ENCODE data around the gene KNL1. TPM values are rescaled to one million over a fixed set of nuclear protein-coding genes. Genes with fewer than 3 reads are reported as not detected.
A peak's percentile ranks its signal among the peaks of the same experiment; 100 is the strongest.
"Not testable (repeated sequence)": the region's sequence is repeated elsewhere in the genome, so short reads cannot be mapped to it uniquely, and the experiment has no call there.

The KNL1 gene
- polyA plus RNA-seq, 1 donor, result 7.5 TPM

GRCh38 chr15:40676906-40677305, 82.9 kb downstream of the KNL1 start:
- not testable (repeated sequence) for DNase-seq (ENCODE audit: low read depth)

GRCh38 chr15:40680151-40680550, 86.1 kb downstream of the KNL1 start:
- no peak for DNase-seq (ENCODE audit: low read depth)

DNA sequence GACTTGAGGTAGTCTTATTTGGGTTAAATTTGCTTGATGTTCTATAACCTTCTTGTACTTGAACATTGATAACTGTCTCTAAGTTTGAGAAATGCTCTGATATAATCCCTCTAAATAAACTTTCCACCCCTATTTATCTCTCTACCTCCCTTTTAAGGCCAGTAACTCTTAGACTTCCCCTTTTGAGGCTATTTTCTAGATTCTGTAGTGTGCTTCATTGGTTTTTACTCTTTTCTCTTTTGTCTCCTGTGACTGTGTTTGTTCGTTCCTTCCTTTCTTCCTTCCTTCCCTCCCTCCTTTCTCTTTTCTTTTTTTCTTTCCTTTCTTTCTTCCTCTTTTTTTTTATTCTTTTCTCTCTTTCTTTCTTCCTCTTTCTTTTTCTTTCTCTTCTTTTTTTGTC, 86.9 kb downstream of the KNL1 start:
- DNase-seq (ENCODE audit: low read depth), result not testable (repeated sequence)

DNA sequence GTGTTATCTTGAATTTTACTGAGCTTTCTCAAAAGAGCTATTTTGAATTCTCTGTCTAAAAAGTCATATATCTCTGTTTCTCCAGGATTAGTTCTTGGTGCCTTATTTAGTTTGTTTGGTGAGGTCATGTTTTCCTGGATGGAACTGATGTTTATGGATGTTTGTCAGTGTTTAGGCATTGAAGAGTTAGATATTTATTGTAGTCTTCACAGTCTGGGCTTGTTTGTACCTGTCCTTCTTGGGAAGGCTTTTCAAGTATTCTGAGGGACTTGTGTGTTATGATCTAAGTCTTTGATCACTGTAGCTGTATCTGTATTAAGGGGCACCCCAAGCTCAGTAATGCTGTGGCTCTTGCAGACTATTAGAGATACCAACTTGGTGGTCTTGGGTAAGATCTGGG, 90.3 kb downstream of the KNL1 start:
- no peak for DNase-seq (ENCODE audit: low read depth)

DNA sequence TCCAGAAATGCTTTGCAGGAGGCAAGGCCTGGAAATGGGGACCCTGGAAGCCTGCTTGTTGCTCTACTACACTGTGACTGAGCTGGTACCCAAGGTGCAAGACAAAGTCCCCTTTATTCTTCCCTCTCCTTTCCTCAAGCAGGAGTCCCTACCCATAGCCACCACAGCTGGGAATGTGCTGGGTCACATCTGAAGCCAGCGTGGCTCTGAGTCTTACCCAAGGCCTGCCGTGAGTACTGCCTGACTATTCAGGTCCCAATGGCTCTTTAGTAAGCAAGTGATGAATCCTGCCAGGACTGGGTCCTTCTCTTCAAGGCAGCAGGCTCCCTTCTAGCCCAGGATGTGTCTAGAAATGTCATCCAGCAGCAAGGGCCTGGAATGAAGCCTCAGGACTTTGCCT, 91.3 kb downstream of the KNL1 start:
- DNase-seq (ENCODE audit: low read depth), result no peak

- DNase-seq (ENCODE audit: low read depth), result no peak
These were observed 95.1 kb downstream of the KNL1 start for GRCh38 chr15:40688932-40689799.

DNA sequence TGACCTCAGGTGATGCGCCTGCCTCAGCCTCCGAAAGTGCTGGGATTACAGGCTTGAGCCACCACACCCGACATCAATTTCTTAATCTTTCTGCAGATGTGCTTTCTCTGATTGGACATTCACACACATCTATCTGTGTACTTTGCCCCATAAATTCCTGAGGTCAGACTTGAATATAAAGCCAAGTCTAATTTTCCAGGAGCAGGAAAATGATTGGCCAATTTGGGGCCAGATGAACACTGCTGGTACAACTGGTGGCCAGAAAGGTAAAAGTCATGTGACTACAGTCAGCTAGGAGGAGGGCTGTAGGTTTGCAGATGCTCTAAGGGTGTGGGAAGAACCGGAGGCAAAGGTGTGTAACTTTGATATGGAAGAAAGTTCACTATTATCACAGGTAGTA, 97.7 kb downstream of the KNL1 start:
- no peak for DNase-seq (ENCODE audit: low read depth)

DNA sequence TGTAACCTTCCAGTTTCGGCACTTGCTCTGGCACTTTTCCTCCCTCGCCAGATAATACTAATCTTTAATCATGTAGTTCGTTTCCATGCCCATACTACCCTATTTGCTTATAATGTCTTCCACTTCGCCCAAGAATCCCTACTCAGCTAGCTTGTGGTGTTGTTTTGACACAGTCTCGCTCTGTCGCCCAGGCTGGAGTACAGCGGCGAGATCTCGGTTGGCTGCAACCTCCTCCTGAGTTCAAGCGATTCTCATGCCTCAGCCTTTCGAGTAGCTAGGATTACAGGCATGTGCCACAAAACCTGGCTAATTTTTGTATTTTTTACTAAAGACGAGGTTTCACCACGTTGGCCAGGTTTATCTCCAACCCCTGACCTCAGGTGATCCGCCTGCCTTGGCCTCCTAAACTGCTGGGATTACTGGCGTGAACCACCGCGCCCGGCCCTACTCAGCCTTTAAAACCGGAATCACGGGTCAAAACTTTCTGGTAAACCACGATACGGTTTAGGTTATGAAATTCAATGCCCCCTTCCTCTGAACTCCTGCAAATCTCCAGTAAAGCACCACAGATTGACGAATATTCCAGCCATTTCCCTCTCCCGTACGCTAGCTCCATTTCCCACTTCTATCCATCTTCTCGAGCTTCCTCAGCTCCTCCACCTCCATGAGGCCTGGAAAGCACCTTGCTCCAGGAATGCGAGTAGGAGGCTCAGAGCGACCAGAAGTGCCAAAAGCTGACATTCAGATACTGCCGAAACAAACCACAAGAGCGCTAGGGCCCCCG, 100.0 kb downstream of the KNL1 start:
- DNase-seq (ENCODE audit: low read depth), result no peak

GRCh38 chr15:40694688-40695468, 100.8 kb downstream of the KNL1 start, which contains the start of gene RAD51:
TSS of gene RAD51 (plus strand) at chr15:40695174. CDS start at chr15:40698759, 3,585 bp downstream.
- DNase-seq (ENCODE audit: low read depth), result peak; percentile 88

- DNase-seq (ENCODE audit: low read depth), result no peak
These were observed 101.4 kb downstream of the KNL1 start for GRCh38 chr15:40695469-40695890.

- no peak for DNase-seq (ENCODE audit: low read depth)
These were observed 102.2 kb downstream of the KNL1 start for GRCh38 chr15:40696228-40696627.

GRCh38 chr15:40697916-40698315, 103.9 kb downstream of the KNL1 start:
- DNase-seq (ENCODE audit: low read depth), result no peak

- no peak for DNase-seq (ENCODE audit: low read depth)
These were observed 108.0 kb downstream of the KNL1 start for GRCh38 chr15:40702077-40702476.

DNA sequence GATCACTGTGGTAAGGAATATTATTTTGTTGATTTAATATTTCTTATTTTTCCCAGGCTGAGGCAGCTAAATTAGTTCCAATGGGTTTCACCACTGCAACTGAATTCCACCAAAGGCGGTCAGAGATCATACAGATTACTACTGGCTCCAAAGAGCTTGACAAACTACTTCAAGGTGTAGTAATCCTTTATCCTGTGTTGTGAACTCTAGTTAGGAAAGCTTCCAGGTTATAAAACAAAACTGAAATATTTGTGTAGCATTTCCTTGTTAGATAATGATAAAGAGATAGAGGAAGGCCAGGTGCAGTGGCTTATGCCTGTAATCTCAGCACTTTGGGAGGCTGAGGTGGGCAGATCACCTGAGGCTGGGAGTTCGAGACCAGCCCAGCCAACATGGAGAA, 112.1 kb downstream of the KNL1 start:
- DNase-seq (ENCODE audit: low read depth), result no peak

Other genes starting within 250 kb of the KNL1 start
- not detected for gene PHGR1, start 243.2 kb upstream of the KNL1 start, polyA plus RNA-seq (ENCODE audit: insufficient read length)
- gene DISP2, start 236.0 kb upstream of the KNL1 start, polyA plus RNA-seq (ENCODE audit: insufficient read length), result 1.4 TPM
- 20.0 TPM for gene KNSTRN, start 211.5 kb upstream of the KNL1 start, polyA plus RNA-seq (ENCODE audit: insufficient read length)
- 54.4 TPM for gene IVD, start 188.5 kb upstream of the KNL1 start, polyA plus RNA-seq (ENCODE audit: insufficient read length)
- gene BAHD1, start 153.3 kb upstream of the KNL1 start, polyA plus RNA-seq (ENCODE audit: insufficient read length), result 24.6 TPM
- 33.8 TPM for gene CHST14, start 123.3 kb upstream of the KNL1 start, polyA plus RNA-seq (ENCODE audit: insufficient read length)
- 14.7 TPM for gene CCDC32, start 29.2 kb upstream of the KNL1 start, polyA plus RNA-seq (ENCODE audit: insufficient read length)
- gene RPUSD2, start 24.9 kb upstream of the KNL1 start, polyA plus RNA-seq (ENCODE audit: insufficient read length), result 8.7 TPM
- gene RAD51, start 100.9 kb downstream of the KNL1 start, polyA plus RNA-seq (ENCODE audit: insufficient read length), result 7.0 TPM
- 20.2 TPM for gene RMDN3, start 161.0 kb downstream of the KNL1 start, polyA plus RNA-seq (ENCODE audit: insufficient read length)
- gene GCHFR, start 169.8 kb downstream of the KNL1 start, polyA plus RNA-seq (ENCODE audit: insufficient read length), result 5.6 TPM
- 1.9 TPM for gene C15orf62, start 175.7 kb downstream of the KNL1 start, polyA plus RNA-seq (ENCODE audit: insufficient read length)
- 16.1 TPM for gene ZFYVE19, start 212.8 kb downstream of the KNL1 start, polyA plus RNA-seq (ENCODE audit: insufficient read length)
- gene DNAJC17, start 213.2 kb downstream of the KNL1 start, polyA plus RNA-seq (ENCODE audit: insufficient read length), result 22.8 TPM
- gene PPP1R14D, start 234.5 kb downstream of the KNL1 start, polyA plus RNA-seq (ENCODE audit: insufficient read length), result 0.19 TPM
- gene SPINT1, start 249.8 kb downstream of the KNL1 start, polyA plus RNA-seq (ENCODE audit: insufficient read length), result 0.49 TPM